Choroid plexus epithelial cell (primary cell): ENCODE results near the gene TRABD2B.

ENCODE experiments used
- DNase-seq: peaks from one replicate; pipeline ENCODE4 v3.0.0-alpha.2; 2010; ENCODE audit warnings: low read depth
- H3K4me3 ChIP-seq: 2 replicates; pipeline ENCODE4 v1.5.1; 2011; ENCODE audit warnings: low read depth, mild to moderate bottlenecking, control low read depth, low read length, moderate library complexity
- CTCF ChIP-seq: conservative IDR thresholded peaks from 2 replicates; pipeline ENCODE4 v1.5.1; 2011; ENCODE audit warnings: low read depth, mild to moderate bottlenecking, control low read depth, inconsistent platforms, low read length, moderate library complexity

Gene TRABD2B

GRCh38 chr1:47871799-47872353 is 125.3 kb downstream of the TRABD2B start:
- peak; percentile 43 for DNase-seq
- TF ChIP-seq CTCF = no peak

GRCh38 chr1:47870946-47871676 is 126.1 kb downstream of the TRABD2B start:
- DNase-seq = no peak
- TF ChIP-seq CTCF = no peak
- H3K4me3 ChIP-seq = no peak overlapping the region

More at GRCh38 chr1:47871799-47872353, 125.3 kb downstream of the TRABD2B start:
- no peak overlapping the region for H3K4me3 ChIP-seq

- DNase-seq = no peak
- H3K4me3 ChIP-seq = no peak overlapping the region
- TF ChIP-seq CTCF = no peak
Observed at GRCh38 chr1:47870480-47870879, 126.7 kb downstream of the TRABD2B start.

- H3K4me3 ChIP-seq = no peak overlapping the region
- DNase-seq = no peak
- no peak for TF ChIP-seq CTCF
Observed at GRCh38 chr1:47868348-47868676, 128.9 kb downstream of the TRABD2B start.

- H3K4me3 ChIP-seq = no peak overlapping the region
- no peak for TF ChIP-seq CTCF
- no peak for DNase-seq
Observed at GRCh38 chr1:47867438-47868347, 129.5 kb downstream of the TRABD2B start.

GRCh38 chr1:47866601-47867437 is 130.4 kb downstream of the TRABD2B start:
- no peak overlapping the region for H3K4me3 ChIP-seq
- DNase-seq = no peak
- TF ChIP-seq CTCF = no peak
